Thyroid gland (tissue), 4 donors: ENCODE results near the gene CUL9.

Experiments used
- CTCF ChIP-seq, 6 experiments: fragments of 200-600 bp in 3 of 6; fragments of 450-650 bp in 3 of 6; sonication (generic) in 3 of 6; IDR thresholded peaks; one replicate each; pipeline ENCODE4 v1.5.1; 2016 to 2019; ENCODE audit warnings: antibody characterized with exemption in 6 of 6, mild to moderate bottlenecking in 2 of 6, inconsistent platforms in 1 of 6, moderate library complexity in 1 of 6
- POLR2A ChIP-seq, 2 donors: fragments of 450-650 bp; IDR thresholded peaks; one replicate each; pipeline ENCODE4 v1.6.1; 2017; ENCODE audit warnings: antibody characterized with exemption in 2 of 2, mild to moderate bottlenecking in 2 of 2, moderate library complexity in 1 of 2

GRCh38 chr6:43248101-43248500 lies 66.1 kb downstream of the CUL9 start:
- TF ChIP-seq CTCF (IDR thresholded peaks at IDR 0.05) (no peak), POLR2A (IDR thresholded peaks at IDR 0.05) (no peak)
